ENCODE data around the gene FAM78A.
A peak's percentile ranks its signal among the peaks of the same experiment; 100 is the strongest.

FAM78A gene

DNA sequence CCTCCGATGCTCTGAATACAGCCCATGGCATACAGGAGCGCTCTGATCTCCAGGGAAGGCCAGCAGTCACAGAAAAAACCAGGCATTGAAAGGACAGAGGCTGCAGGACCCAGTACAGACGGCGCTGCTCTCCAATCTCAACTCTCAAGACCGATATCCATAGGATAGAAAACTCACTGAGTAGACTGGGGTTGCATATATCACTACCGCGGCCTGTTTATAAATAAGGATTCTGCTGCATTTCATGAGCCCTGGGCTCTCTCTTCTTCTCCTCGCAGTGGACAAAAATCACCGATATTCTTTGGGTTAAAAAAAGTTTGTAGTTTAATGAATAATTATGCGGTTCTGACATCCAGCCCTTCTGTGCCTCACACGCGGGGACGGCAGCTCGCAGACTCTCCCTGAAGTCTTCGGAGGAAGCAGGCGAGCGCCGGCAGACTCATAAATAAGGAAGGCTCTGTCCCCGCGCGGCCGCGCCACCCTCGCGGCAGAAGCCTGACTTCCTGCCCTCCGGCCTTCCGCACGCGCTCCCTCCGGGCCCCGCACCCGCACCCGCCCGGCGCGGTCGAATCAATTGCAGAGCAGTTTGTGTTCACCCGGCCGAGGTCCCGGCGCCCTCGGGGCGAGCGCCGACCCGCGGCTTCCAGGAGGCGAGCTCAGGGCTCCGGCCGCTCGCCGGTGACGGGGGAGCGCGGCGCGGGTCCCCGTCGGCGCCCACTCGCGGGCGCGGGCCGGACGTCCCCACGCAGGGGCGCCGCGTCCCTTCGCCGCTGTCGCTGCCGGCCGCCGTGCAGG is at the start of gene FAM78A:
TSS of gene FAM78A (minus strand) at position 417 of the 795 bp plus-strand sequence. CDS start at position 86, 331 bp downstream.
- DNase-seq, result peak; percentile 52 to 53

DNA sequence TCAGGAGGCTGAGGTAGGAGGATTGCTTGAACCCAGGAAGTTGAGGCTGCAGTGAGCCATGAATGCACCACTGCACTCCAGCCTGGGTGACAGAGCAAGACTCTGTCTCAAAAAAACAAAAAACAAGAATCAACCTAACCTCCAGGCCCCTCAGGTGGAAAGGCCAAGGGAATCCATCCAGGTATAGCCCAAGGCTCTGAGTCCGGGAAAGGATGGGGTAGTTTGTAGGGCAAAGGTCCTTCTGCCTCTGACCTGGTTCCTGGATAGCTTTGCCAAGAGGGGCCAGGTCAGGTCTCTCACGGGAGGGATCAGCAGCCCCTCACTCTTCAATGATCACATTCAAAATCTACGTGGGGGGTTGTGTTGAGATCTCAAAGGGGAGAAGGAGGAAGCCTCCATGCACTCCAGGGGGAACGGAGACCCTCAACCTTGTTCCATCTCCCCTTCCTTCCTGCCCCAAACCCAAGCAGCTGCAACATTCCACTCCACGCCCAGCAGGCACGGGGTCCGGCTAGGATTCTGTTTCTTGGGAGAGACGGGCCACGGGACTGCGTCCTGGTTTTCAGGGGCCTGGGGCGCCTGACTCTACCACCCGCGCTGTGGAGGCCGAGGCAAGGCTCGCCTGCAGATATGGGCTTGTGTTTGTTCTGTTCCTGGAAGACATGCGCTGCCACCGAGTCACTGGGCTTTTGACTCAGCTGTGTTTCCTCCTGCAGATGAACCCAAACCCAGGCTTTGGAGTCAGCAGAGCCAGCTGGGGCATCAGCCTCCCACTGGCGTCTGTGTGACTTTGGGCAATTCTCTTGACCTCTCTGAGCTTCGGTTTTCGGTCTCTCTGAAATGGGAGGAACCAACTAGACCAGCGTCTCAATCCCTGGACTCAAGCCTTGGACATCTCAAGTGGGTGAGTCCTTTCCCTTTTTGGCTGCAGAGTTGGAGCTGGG is 48.7 kb upstream of the FAM78A start:
- DNase-seq, result no peak

DNA sequence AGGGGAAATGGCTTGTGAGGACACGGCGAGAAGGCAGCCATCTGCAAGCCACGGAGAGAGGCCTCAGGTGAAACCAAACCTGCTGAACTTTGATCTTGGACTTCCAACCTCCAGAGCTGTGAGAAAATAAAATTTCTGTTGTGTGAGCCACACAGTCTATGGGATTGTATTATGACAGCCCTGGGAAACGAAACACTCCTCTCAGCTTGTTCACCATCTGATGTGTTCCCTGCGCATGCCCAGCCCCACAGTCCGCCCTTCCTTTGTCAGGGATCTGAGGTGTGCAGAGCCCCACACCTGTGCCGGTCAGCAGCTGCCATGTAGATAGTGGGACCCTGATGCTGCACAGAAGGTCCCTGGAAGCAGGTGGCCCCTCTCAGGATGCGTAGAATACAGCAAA is 47.3 kb upstream of the FAM78A start:
- no peak for DNase-seq

- no peak for DNase-seq
Observed at GRCh38 chr9:131320031-131320685, 43.8 kb upstream of the FAM78A start.

- no peak for DNase-seq
Observed at GRCh38 chr9:131319486-131319885, 43.2 kb upstream of the FAM78A start.

DNA sequence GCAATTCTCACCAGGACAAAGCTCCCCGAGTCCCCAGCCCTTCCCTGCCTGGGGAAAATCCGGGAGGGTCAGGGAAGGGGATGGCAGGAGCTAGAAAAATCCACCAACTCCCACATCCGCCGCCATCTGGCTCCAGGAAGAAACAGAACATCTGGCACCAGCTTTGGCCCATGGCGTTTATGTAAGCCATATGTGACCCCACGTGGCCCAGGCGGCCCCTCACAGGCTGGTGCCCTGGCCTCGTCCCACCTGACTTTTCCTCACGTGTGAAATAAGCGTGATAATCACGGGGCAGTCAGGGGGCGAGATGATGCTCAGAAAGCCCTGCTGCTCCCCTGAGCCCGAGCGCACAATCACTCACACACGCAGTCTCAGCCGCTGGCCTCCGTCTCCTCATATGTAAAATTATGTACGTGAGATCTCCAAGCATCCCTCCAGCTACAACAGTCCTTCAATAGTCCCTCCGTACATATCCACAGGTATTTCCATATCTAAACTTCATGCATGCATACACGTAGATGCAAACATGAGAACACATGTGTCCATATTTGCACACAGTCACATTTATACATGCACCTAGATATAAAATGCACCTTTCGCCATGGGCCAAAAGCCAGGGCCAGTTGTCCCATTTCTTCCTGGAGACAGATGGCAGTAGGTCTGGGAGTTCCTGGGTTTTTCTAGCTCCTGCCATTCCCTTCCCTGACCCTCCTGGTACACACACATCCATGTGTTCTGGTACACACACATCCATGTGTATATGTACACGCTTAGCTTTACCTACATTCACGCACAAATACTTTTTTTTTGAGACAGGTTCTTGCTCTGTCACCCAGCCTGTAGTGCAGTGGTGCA is 42.1 kb upstream of the FAM78A start:
- DNase-seq, result no peak

DNA sequence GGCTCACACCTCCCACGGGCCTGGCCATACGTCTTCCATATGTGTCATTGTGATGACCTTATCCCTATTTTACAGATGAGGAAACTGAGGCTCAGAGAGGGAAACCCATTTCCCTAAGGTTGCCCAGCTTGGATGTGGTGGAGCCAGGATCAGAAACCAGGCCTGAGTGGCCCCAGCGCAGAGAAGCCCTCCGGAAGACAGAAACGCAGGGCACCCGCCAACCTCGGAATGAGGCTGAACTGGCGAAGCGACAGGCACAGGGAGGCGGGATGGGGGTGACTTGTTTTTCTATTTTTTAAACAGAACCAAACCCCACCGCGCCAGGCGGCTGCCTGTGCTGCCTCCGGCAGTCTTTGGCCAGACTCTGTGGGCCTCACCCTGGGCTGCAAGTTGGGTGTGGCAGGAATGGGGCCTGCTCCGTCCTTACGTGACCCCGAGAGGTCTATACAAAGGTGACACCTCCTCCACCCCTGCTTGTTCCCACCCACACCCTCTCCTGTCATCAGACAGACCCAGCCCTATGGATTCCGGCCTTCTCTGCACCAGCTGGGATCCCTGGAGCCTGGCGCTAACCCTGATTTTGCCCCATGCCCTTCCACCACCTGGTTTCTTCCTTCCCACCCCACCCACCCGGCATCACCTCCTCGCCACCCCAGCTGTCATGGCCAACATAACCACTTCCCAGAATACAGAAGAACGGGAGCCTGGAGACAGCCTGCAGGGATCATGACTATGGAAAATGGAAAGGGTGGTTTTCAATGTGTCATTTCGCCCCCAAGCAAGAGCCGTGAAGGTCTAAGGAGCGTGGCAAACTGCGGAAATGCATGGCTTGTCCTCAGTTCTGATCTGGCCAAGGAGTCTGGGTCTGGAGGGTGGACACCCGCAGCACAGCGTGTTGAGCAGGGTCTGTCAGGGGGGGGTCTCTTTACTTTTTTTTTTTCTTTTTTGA is 36.8 kb upstream of the FAM78A start:
- DNase-seq, result no peak

DNA sequence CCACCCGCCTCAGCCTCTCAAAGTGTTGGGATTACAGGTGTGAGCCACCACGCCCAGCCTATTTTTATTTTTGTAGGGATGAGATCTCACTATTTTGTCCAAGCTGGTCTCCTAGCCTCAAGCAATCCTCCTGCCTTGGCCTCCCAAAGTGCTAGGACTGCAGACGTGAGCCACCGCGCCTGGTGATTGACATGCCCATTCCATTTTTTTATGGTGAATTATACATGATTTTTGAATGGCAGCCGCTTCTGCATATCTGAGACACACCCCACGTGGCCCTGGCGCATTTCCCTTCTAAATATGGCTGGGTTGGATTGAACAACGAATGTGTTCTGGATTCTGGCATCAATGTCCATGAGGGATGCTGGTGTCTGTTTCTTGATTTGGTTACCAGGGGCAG is 35.9 kb upstream of the FAM78A start:
- no peak for DNase-seq

DNA sequence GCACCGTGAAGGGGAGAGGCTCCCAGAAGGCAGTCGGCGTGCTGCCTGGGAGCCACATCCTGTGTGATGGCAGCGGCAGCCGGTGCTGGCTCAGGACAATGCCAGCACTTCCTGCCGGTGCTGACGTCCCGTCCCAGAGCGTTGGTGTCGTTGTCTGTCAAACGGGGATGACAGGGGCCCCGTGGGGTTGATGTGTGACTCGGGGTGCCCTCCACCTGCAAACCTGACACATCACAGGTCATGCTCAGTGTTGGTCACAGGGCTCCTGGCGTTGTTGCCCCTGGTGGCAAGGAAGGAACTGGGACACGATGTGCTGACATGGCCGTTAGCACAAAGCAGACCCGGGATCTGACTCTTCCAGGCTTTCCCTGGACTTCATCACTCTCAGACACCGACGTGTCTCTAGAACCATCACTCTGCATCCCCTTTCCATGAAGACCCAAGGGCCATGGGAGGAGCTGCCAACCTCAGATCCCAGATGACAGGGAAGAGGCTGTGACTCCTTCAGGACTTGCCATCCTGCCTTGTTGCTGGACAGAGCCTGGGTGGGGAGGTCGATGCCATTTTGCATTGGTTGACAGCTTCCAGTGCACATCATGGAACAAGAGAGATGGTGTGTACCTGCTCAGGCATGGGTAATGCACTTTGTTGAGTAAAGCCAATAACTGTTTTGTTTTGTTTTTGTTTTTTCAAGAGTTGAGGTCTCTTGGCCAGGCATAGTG is 34.7 kb upstream of the FAM78A start:
- DNase-seq, result peak; percentile 60 to 73

- no peak for DNase-seq
Observed at GRCh38 chr9:131309530-131310276, 33.4 kb upstream of the FAM78A start.

- DNase-seq, result no peak
Observed at GRCh38 chr9:131308906-131309529, 32.7 kb upstream of the FAM78A start.

GRCh38 chr9:131308452-131308851 is 32.1 kb upstream of the FAM78A start:
- DNase-seq, result no peak

DNA sequence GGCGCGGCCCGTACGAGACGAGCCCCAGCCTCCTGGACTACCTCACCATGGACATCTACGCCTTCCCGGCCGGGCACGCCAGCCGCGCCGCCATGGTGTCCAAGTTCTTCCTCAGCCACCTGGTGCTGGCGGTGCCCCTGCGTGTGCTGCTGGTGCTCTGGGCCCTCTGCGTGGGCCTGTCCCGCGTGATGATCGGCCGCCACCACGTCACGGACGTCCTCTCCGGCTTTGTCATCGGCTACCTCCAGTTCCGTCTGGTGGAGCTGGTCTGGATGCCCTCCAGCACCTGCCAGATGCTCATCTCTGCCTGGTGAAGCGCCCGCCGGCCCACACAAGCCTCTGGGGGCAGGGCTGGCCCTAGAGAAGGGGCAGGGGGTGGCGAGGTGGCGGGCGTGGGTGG is 31.7 kb upstream of the FAM78A start:
- no peak for DNase-seq

DNA sequence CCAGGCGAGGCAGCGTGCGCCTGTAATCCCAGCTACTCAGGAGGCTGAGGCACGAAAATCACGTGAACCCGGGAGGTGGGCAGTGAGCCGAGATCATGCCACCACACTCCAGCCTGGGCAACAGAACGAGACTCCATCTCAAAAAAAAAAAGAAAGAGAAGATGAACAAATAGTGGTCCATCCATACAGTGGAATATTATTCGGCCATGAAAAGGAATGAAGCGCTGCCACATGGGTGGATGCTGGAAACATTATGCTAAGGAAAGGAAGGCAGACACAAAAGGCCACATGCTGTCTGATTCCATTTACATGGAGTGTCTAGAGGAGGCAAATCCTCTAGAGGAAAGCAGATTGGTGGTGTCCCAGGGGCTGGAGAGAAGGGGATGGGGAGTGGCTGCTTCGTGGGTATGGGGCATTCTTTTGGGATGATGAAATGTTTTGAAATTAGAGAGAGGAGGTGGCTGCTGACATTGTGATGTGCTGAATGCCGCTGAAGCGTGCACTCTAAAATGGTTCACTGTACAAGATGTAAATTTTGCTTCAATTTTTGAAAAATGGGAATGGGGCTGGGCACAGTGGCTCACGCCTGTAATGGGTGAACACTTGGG is 30.2 kb upstream of the FAM78A start:
- DNase-seq, result no peak

- no peak for DNase-seq
Observed at GRCh38 chr9:131304676-131305355, 28.5 kb upstream of the FAM78A start.

DNA sequence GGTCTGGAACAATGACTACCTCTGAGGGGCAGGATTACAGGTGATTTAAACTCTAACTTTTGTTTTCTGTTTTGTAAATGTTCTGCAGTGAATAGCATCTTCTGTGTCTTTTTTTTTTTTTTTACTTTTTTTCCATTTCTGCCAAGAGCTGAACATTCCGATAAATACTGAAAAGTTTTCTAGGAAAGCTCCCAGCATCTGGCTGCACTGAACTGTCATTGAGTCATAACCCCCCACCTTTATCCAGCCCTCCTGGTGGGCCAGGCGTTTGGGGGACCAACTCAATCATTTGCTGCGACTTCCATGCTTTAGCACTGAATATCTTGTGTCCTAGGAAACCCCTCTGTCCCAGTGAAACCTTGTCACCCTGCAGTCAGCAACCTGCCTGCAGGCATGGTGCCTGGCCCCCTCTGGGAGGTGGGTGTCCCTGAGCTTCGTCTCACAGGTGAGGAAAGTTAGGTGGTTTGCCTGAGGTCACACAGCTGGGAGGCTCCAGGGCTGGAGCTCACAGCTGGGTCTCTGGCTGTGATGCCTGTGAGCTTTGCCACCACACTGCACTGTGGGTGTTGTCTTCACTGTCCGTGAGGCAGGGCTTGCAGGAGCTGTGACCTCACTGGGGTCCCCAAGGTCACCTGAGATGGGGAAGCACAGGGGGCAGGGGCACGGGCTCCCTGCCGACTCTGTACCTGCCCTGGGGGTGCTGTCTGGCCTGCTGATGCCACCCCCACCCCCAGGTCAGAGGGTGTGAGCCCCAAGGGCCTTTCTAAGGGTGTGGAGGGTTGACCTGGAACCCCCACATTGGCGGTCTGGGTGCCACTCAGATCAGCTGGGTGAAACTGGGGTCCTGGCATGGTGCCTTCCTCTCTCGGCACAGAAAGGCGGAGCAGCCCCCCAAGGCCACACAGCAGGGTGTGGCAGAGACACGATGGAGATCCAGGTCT is 27.3 kb upstream of the FAM78A start:
- no peak for DNase-seq
